Ishikawa (cell line): ENCODE results near the gene DCBLD1.

Experiments used
- CEBPB ChIP-seq: IDR thresholded peaks from 2 replicates; pipeline ENCODE4 v1.6.1; 2012
- CREB1 ChIP-seq: IDR thresholded peaks from 2 replicates; pipeline ENCODE4 v1.6.1; 2012; ENCODE audit warnings: low read depth
- EGR1 ChIP-seq: IDR thresholded peaks from 2 replicates; pipeline ENCODE4 v1.6.1; 2012
- EP300 ChIP-seq: IDR thresholded peaks from 2 replicates; pipeline ENCODE4 v1.6.1; 2012; ENCODE audit warnings: borderline replicate concordance
- FOXM1 ChIP-seq: IDR thresholded peaks from 2 replicates; pipeline ENCODE4 v1.6.1; 2012; ENCODE audit warnings: low read depth, borderline replicate concordance
- NFIC ChIP-seq: IDR thresholded peaks from 2 replicates; pipeline ENCODE4 v1.6.1; 2012
- RAD21 ChIP-seq: IDR thresholded peaks from 2 replicates; pipeline ENCODE4 v1.6.1; 2012; ENCODE audit warnings: low read depth
- TAF1 ChIP-seq: IDR thresholded peaks from 2 replicates; pipeline ENCODE4 v1.6.1; 2012; ENCODE audit warnings: low read depth, mild to moderate bottlenecking
- TCF12 ChIP-seq: IDR thresholded peaks from 2 replicates; pipeline ENCODE4 v1.6.1; 2012; ENCODE audit warnings: low read depth
- TEAD4 ChIP-seq: IDR thresholded peaks from 2 replicates; pipeline ENCODE4 v1.6.1; 2012
- YY1 ChIP-seq: IDR thresholded peaks from 2 replicates; pipeline ENCODE4 v1.6.1; 2012; ENCODE audit warnings: low read depth
- ZBTB7A ChIP-seq: IDR thresholded peaks from 2 replicates; pipeline ENCODE4 v1.6.1; 2012; ENCODE audit warnings: low read depth
- TF ChIP-seq, protein P1 (sequence below): IDR thresholded peaks from 2 replicates; pipeline ENCODE4 v1.6.1; 2012
- TF ChIP-seq, protein P2 (sequence below): IDR thresholded peaks from 2 replicates; pipeline ENCODE4 v1.6.1; 2012
- TF ChIP-seq, protein P3 (sequence below): IDR thresholded peaks from 2 replicates; pipeline ENCODE4 v1.6.1; 2012; ENCODE audit warnings: low read depth, mild to moderate bottlenecking

The DCBLD1 gene

DNA sequence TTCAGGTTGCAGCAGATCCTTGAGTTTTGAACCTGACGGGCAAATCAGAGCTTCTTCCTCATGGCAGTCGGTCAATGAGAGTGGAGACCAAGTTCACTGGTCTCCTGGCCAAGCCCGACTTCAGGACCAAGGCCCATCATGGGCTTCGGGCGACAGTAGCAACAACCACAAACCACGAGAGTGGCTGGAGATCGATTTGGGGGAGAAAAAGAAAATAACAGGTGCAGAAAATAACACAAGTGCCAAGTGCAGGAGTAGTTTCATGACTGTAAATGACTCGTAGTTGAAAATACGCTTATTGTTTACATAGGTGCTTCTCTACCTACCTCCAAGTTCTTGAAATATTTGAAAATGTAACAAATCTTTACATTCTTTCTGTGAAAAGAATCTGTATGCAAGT, 56.1 kb downstream of the DCBLD1 start:
- TF ChIP-seq FOXM1 (no peak), CEBPB (no peak), ZBTB7A (no peak), TCF12 (no peak), CREB1 (no peak), RAD21 (no peak)
- TF ChIP-seq, protein P1, sequence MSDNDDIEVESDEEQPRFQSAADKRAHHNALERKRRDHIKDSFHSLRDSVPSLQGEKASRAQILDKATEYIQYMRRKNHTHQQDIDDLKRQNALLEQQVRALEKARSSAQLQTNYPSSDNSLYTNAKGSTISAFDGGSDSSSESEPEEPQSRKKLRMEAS: no peak
- TF ChIP-seq, protein P2, sequence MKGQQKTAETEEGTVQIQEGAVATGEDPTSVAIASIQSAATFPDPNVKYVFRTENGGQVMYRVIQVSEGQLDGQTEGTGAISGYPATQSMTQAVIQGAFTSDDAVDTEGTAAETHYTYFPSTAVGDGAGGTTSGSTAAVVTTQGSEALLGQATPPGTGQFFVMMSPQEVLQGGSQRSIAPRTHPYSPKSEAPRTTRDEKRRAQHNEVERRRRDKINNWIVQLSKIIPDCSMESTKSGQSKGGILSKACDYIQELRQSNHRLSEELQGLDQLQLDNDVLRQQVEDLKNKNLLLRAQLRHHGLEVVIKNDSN: no peak

DNA sequence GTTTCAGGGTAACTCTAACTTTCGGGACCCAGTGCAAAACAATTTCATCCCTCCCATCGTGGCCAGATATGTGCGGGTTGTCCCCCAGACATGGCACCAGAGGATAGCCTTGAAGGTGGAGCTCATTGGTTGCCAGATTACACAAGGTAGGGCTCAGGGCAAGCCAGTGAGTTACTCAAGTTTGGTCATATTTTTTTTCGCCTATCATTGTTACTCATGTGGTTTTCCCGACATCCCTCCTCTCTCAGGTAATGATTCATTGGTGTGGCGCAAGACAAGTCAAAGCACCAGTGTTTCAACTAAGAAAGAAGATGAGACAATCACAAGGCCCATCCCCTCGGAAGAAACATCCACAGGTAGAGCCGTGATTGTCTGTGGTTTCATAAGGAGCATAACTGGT, 58.2 kb downstream of the DCBLD1 start:
- TF ChIP-seq TAF1: no peak
- TF ChIP-seq, protein P1: no peak
- no peak for TF ChIP-seq ZBTB7A
- TF ChIP-seq YY1: no peak
- TF ChIP-seq, protein P3, sequence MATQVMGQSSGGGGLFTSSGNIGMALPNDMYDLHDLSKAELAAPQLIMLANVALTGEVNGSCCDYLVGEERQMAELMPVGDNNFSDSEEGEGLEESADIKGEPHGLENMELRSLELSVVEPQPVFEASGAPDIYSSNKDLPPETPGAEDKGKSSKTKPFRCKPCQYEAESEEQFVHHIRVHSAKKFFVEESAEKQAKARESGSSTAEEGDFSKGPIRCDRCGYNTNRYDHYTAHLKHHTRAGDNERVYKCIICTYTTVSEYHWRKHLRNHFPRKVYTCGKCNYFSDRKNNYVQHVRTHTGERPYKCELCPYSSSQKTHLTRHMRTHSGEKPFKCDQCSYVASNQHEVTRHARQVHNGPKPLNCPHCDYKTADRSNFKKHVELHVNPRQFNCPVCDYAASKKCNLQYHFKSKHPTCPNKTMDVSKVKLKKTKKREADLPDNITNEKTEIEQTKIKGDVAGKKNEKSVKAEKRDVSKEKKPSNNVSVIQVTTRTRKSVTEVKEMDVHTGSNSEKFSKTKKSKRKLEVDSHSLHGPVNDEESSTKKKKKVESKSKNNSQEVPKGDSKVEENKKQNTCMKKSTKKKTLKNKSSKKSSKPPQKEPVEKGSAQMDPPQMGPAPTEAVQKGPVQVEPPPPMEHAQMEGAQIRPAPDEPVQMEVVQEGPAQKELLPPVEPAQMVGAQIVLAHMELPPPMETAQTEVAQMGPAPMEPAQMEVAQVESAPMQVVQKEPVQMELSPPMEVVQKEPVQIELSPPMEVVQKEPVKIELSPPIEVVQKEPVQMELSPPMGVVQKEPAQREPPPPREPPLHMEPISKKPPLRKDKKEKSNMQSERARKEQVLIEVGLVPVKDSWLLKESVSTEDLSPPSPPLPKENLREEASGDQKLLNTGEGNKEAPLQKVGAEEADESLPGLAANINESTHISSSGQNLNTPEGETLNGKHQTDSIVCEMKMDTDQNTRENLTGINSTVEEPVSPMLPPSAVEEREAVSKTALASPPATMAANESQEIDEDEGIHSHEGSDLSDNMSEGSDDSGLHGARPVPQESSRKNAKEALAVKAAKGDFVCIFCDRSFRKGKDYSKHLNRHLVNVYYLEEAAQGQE: no peak
- no peak for TF ChIP-seq RAD21
- TF ChIP-seq TCF12: no peak
- no peak for TF ChIP-seq CEBPB
- TF ChIP-seq FOXM1: no peak
- TF ChIP-seq, protein P2: no peak
- TF ChIP-seq EGR1: no peak
- no peak for TF ChIP-seq CREB1
- TF ChIP-seq EP300: no peak

DNA sequence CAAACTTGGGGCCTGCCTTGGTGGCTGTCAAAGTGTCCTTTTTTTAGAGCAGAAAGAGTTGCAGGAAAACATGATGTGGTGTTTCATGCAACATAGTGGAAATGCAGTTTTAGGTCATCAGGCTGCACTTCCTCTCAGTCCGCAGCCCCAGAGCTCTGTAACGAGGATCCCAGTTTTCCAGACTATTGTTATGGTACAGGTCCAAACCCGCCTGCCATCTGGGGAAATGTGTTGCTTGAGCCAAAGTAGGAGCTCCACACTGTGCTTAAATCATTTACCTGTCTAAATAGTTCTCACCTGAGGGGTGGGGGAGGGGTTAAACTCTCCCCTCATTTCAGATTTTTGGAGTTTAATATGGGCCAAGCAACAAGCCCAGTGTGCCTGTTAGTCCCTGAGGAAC, 60.0 kb downstream of the DCBLD1 start:
- TF ChIP-seq, protein P2: no peak
- no peak for TF ChIP-seq EGR1
- TF ChIP-seq, protein P3: no peak
- TF ChIP-seq, protein P1: no peak
- no peak for TF ChIP-seq YY1
- no peak for TF ChIP-seq TEAD4
- no peak for TF ChIP-seq TCF12
- TF ChIP-seq CREB1: no peak
- TF ChIP-seq TAF1: no peak

DNA sequence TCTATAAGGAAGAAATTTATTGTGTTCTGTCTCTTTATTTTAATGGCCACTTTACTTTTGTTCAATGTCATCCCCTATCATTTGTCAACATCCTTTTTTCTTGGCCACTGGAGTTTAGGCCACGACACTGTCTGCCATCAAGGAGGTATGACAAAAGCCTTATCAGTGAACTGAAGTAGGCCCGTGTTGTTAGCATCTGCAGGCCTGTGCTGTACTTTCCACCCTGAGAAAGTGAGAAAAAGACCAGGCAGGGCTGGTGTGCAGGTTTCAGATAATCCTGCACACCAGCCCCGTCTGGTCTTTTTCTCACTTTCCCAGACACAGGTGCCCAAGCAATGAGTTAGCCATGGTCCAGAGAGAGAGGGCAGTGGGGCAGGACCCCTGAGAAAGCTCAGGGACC, 62.2 kb downstream of the DCBLD1 start:
- no peak for TF ChIP-seq TAF1
- no peak for TF ChIP-seq YY1
- no peak for TF ChIP-seq TCF12
- no peak for TF ChIP-seq CEBPB
- no peak for TF ChIP-seq TEAD4
- no peak for TF ChIP-seq CREB1
- no peak for TF ChIP-seq EGR1
- TF ChIP-seq, protein P3: no peak
- TF ChIP-seq EP300: no peak
- TF ChIP-seq, protein P2: no peak
- TF ChIP-seq ZBTB7A: no peak
- TF ChIP-seq NFIC: no peak
